Mononuclear cell (primary cell): ENCODE results near the gene STARD3. TPM values are rescaled to one million over a fixed set of nuclear protein-coding genes. Genes with fewer than 3 reads are reported as not detected.

ENCODE experiments used
- H3K27me3 ChIP-seq: 2 replicates; pipeline ENCODE4 v1.6.0; 2011; ENCODE audit warnings: low read length, control low read depth; ENCODE audit not compliant: insufficient read depth
- H3K4me1 ChIP-seq: 2 replicates; pipeline ENCODE4 v1.5.1; 2011; ENCODE audit warnings: mild to moderate bottlenecking, low read length, control low read depth; ENCODE audit not compliant: insufficient read depth
- H3K4me3 ChIP-seq: 2 replicates; pipeline ENCODE4 v1.5.1; 2011; ENCODE audit warnings: mild to moderate bottlenecking, low read length, moderate library complexity
- H3K9me3 ChIP-seq: 2 replicates; pipeline ENCODE4 v1.5.1; 2011; ENCODE audit warnings: low read depth, mild to moderate bottlenecking, control low read depth, low read length
- total RNA-seq: library from RNA; depleted of rRNA; stranded (reverse); fragments of >200 nt; gene quantifications from one replicate; pipeline ENCODE4 v1.2.3, GENCODE V29; 2012

STARD3 gene
- total RNA-seq, 1 donor: 31.8 TPM

GRCh38 chr17:39651923-39652586 lies 15.1 kb downstream of the STARD3 start:
- Histone ChIP-seq H3K4me1 (peaks cover 6% of the 10 kb centered on the region), H3K4me3 (no peak overlapping the region), H3K27me3 (no peaks in the 10 kb centered on the region), H3K9me3 (no peaks in the 10 kb centered on the region)

- H3K27me3 ChIP-seq: no peaks in the 10 kb centered on the region
- no peaks in the 10 kb centered on the region for H3K9me3 ChIP-seq
- no peak overlapping the region for H3K4me3 ChIP-seq
- H3K4me1 ChIP-seq: peaks cover 6% of the 10 kb centered on the region
These were observed 15.8 kb downstream of the STARD3 start for GRCh38 chr17:39652587-39653315.

GRCh38 chr17:39653316-39653661 lies 16.3 kb downstream of the STARD3 start:
- no peaks in the 10 kb centered on the region for H3K9me3 ChIP-seq
- peaks cover 7% of the 10 kb centered on the region for H3K4me1 ChIP-seq
- no peak overlapping the region for H3K4me3 ChIP-seq
- H3K27me3 ChIP-seq: no peaks in the 10 kb centered on the region

- Histone ChIP-seq H3K4me3 (no peak overlapping the region), H3K27me3 (no peaks in the 10 kb centered on the region), H3K9me3 (no peaks in the 10 kb centered on the region), H3K4me1 (peaks cover 12% of the 10 kb centered on the region)
These were observed 16.9 kb downstream of the STARD3 start for GRCh38 chr17:39653662-39654331.

GRCh38 chr17:39655105-39655504 lies 18.2 kb downstream of the STARD3 start:
- Histone ChIP-seq H3K9me3 (no peaks in the 10 kb centered on the region), H3K4me1 (peaks cover 24% of the 10 kb centered on the region), H3K27me3 (no peaks in the 10 kb centered on the region)

GRCh38 chr17:39658346-39658745 lies 21.4 kb downstream of the STARD3 start:
- H3K27me3 ChIP-seq: no peaks in the 10 kb centered on the region
- peaks cover 27% of the 10 kb centered on the region for H3K4me1 ChIP-seq
- H3K9me3 ChIP-seq: no peaks in the 10 kb centered on the region
- H3K4me3 ChIP-seq: no peak overlapping the region

More at GRCh38 chr17:39655105-39655504, 18.2 kb downstream of the STARD3 start:
- H3K4me3 ChIP-seq: no peak overlapping the region

GRCh38 chr17:39658760-39659159 lies 21.8 kb downstream of the STARD3 start:
- Histone ChIP-seq H3K27me3 (no peaks in the 10 kb centered on the region), H3K4me3 (no peak overlapping the region), H3K9me3 (no peaks in the 10 kb centered on the region), H3K4me1 (peaks cover 24% of the 10 kb centered on the region)

GRCh38 chr17:39659279-39660010 lies 22.5 kb downstream of the STARD3 start:
- Histone ChIP-seq H3K4me1 (peaks cover 21% of the 10 kb centered on the region), H3K9me3 (no peaks in the 10 kb centered on the region), H3K27me3 (no peaks in the 10 kb centered on the region), H3K4me3 (no peak overlapping the region)

GRCh38 chr17:39660011-39660360 lies 23.0 kb downstream of the STARD3 start:
- Histone ChIP-seq H3K27me3 (no peaks in the 10 kb centered on the region), H3K4me3 (no peak overlapping the region), H3K9me3 (no peaks in the 10 kb centered on the region), H3K4me1 (peaks cover 21% of the 10 kb centered on the region)

GRCh38 chr17:39660397-39661385 lies 23.7 kb downstream of the STARD3 start:
- H3K27me3 ChIP-seq: no peaks in the 10 kb centered on the region
- H3K4me1 ChIP-seq: peaks cover 21% of the 10 kb centered on the region

GRCh38 chr17:39661744-39662541 lies 25.0 kb downstream of the STARD3 start:
- Histone ChIP-seq H3K9me3 (no peaks in the 10 kb centered on the region), H3K27me3 (peaks cover 7% of the 10 kb centered on the region), H3K4me1 (peaks cover 23% of the 10 kb centered on the region), H3K4me3 (no peak overlapping the region)

More at GRCh38 chr17:39660397-39661385, 23.7 kb downstream of the STARD3 start:
- Histone ChIP-seq H3K9me3 (no peaks in the 10 kb centered on the region), H3K4me3 (no peak overlapping the region)

GRCh38 chr17:39662551-39663339 lies 25.8 kb downstream of the STARD3 start:
- Histone ChIP-seq H3K4me3 (no peak overlapping the region), H3K4me1 (peaks cover 30% of the 10 kb centered on the region), H3K9me3 (no peaks in the 10 kb centered on the region), H3K27me3 (peaks cover 13% of the 10 kb centered on the region)

- H3K4me1 ChIP-seq: peaks cover 32% of the 10 kb centered on the region
- H3K4me3 ChIP-seq: no peak overlapping the region
- peaks cover 13% of the 10 kb centered on the region for H3K27me3 ChIP-seq
- no peaks in the 10 kb centered on the region for H3K9me3 ChIP-seq
These were observed 26.4 kb downstream of the STARD3 start for GRCh38 chr17:39663340-39663687.
